ENCODE data around the gene NDUFS6.

GRCh38 chr5:1809416-1810035, 8.3 kb downstream of the NDUFS6 start:
- TF ChIP-seq ELK1 (IDR thresholded peaks at IDR 0.05; ENCODE audit: borderline replicate concordance, low read depth, low read length) (no peak), CTCF (conservative IDR thresholded peaks at IDR 0.05; ENCODE audit: low read depth, low read length) (no peak), RCOR1 (IDR thresholded peaks at IDR 0.05; ENCODE audit: insufficient replicate concordance, low read length) (no peak), POLR2A (IDR thresholded peaks at IDR 0.05; ENCODE audit: low read depth, low read length) (no peak), RAD21 (IDR thresholded peaks at IDR 0.05; ENCODE audit: low read length) (no peak), MAFK (IDR thresholded peaks at IDR 0.05; ENCODE audit: low read depth, low read length) (no peak), USF2 (IDR thresholded peaks at IDR 0.05; ENCODE audit: low read depth, low read length) (no peak), RFX5 (IDR thresholded peaks at IDR 0.05; ENCODE audit: low read depth, low read length) (no peak), MXI1 (IDR thresholded peaks at IDR 0.05; ENCODE audit: borderline replicate concordance, low read depth, low read length) (no peak), SMC3 (IDR thresholded peaks at IDR 0.05; ENCODE audit: low read depth, low read length) (no peak), BHLHE40 (IDR thresholded peaks at IDR 0.05; ENCODE audit: low read depth, low read length) (no peak), FOS (IDR thresholded peaks at IDR 0.05; ENCODE audit: low read depth, low read length) (no peak), CEBPB (IDR thresholded peaks at IDR 0.05; ENCODE audit: low read depth, low read length) (no peak)

Measured in IMR-90 (cell line).